Ascending aorta (tissue), 2 donors: ENCODE measurements around the gene KCMF1. TPM values are rescaled to one million over a fixed set of nuclear protein-coding genes. Genes with fewer than 3 reads are reported as not detected.
"Not testable (repeated sequence)": the region's sequence is repeated elsewhere in the genome, so short reads cannot be mapped to it uniquely, and the experiment has no call there.

Experiments
- DNase-seq, 2 donors: peaks; one replicate each; pipeline ENCODE4 v3.0.0-alpha.2; 2019; ENCODE audit warnings: low spot score in 2 of 2
- H3K27ac ChIP-seq, 2 donors: fragments of 200-600 bp; sonication (generic); one replicate each; pipeline ENCODE4 v1.5.1; 2016 to 2017; ENCODE audit warnings: mild to moderate bottlenecking in 1 of 2
- H3K27me3 ChIP-seq: fragments of 200-600 bp; sonication (generic); one replicate; pipeline ENCODE4 v1.5.1; 2017
- H3K36me3 ChIP-seq, 2 donors: fragments of 200-600 bp; sonication (generic); one replicate each; pipeline ENCODE4 v1.5.1; 2016
- H3K4me1 ChIP-seq, 2 donors: fragments of 200-600 bp; sonication (generic); one replicate each; pipeline ENCODE4 v1.5.1; 2016 to 2017; ENCODE audit warnings: mild to moderate bottlenecking in 1 of 2
- H3K4me3 ChIP-seq, 2 donors: fragments of 200-600 bp; sonication (generic); one replicate each; pipeline ENCODE4 v1.5.1; 2016 to 2017; ENCODE audit warnings: mild to moderate bottlenecking in 1 of 2
- H3K9me3 ChIP-seq, 2 donors: fragments of 200-600 bp; sonication (generic); one replicate each; pipeline ENCODE4 v1.5.1; 2016
- CTCF ChIP-seq, 3 experiments: fragments of 200-600 bp in 2 of 3; fragments of 450-650 bp in 1 of 3; sonication (generic) in 2 of 3; IDR thresholded peaks; one replicate each; pipeline ENCODE4 v1.5.1; 2016 to 2019; ENCODE audit warnings: antibody characterized with exemption in 3 of 3, mild to moderate bottlenecking in 1 of 3, moderate library complexity in 1 of 3
- intact Hi-C: fragments of 100-400 bp; cut with DNase I; formaldehyde crosslinking; loops from one replicate; pipeline ENCODE4 v1.15.1; 2023
- total RNA-seq: library from RNA; depleted of rRNA; stranded (reverse); fragments of >200 nt; gene quantifications from one replicate; pipeline ENCODE4 v1.1.0, GENCODE V29; 2016

KCMF1 gene
- total RNA-seq, 1 donor from 2014 or later = 14.4 TPM

- H3K4me3 ChIP-seq = no peak overlapping the region
- intact Hi-C loops = no loop called here
Observed at GRCh38 chr2:84940831-84941412, 30.0 kb upstream of the KCMF1 start.

GRCh38 chr2:84942166-84942565 lies 28.8 kb upstream of the KCMF1 start:
- no peaks in the 10 kb centered on the region for H3K27me3 ChIP-seq
- H3K36me3 ChIP-seq = no peaks in the 10 kb centered on the region
- no peaks in the 10 kb centered on the region for H3K9me3 ChIP-seq
- intact Hi-C loops = no loop called here
- no peak for DNase-seq
- no peak overlapping the region for H3K27ac ChIP-seq
- no peak overlapping the region for H3K4me3 ChIP-seq
- H3K4me1 ChIP-seq = no peaks in the 10 kb centered on the region
- no peak for TF ChIP-seq CTCF (IDR thresholded peaks at IDR 0.05)

More at GRCh38 chr2:84940831-84941412, 30.0 kb upstream of the KCMF1 start:
- H3K9me3 ChIP-seq = no peaks in the 10 kb centered on the region
- H3K36me3 ChIP-seq = no peaks in the 10 kb centered on the region
- H3K27ac ChIP-seq = no peak overlapping the region
- H3K27me3 ChIP-seq = no peaks in the 10 kb centered on the region
- no peaks in the 10 kb centered on the region for H3K4me1 ChIP-seq
- no peak for TF ChIP-seq CTCF (IDR thresholded peaks at IDR 0.05)
- no peak for DNase-seq

GRCh38 chr2:84942964-84943421 lies 28.0 kb upstream of the KCMF1 start:
- intact Hi-C loops = no loop called here
- no peak overlapping the region for H3K4me3 ChIP-seq
- DNase-seq = no peak
- H3K9me3 ChIP-seq = no peaks in the 10 kb centered on the region
- H3K27me3 ChIP-seq = no peaks in the 10 kb centered on the region
- no peaks in the 10 kb centered on the region for H3K4me1 ChIP-seq
- no peaks in the 10 kb centered on the region for H3K36me3 ChIP-seq
- no peak overlapping the region for H3K27ac ChIP-seq
- TF ChIP-seq CTCF (IDR thresholded peaks at IDR 0.05) = no peak

GRCh38 chr2:84944295-84944909 lies 26.6 kb upstream of the KCMF1 start:
- H3K27me3 ChIP-seq = no peaks in the 10 kb centered on the region
- H3K9me3 ChIP-seq = no peaks in the 10 kb centered on the region
- H3K4me1 ChIP-seq = no peaks in the 10 kb centered on the region
- intact Hi-C loops = no loop called here
- no peaks in the 10 kb centered on the region for H3K36me3 ChIP-seq
- no peak overlapping the region for H3K4me3 ChIP-seq
- peak in 1 of 2 donors; percentile 7 for DNase-seq
- TF ChIP-seq CTCF (IDR thresholded peaks at IDR 0.05) = no peak
- H3K27ac ChIP-seq = no peak overlapping the region

GRCh38 chr2:84945838-84946203 lies 25.1 kb upstream of the KCMF1 start:
- H3K27me3 ChIP-seq, H3K4me1 ChIP-seq, intact Hi-C loops, H3K4me3 ChIP-seq, H3K27ac ChIP-seq, H3K36me3 ChIP-seq, H3K9me3 ChIP-seq: not testable (repeated sequence)
- peak in 1 of 2 donors; percentile 9 for DNase-seq

- H3K36me3 ChIP-seq = no peaks in the 10 kb centered on the region
- no peak overlapping the region for H3K27ac ChIP-seq
- H3K4me1 ChIP-seq = no peaks in the 10 kb centered on the region
- H3K27me3 ChIP-seq = no peaks in the 10 kb centered on the region
- peak in 1 of 2 donors; percentile 30 for DNase-seq
- intact Hi-C loops = no loop called here
- no peak overlapping the region for H3K4me3 ChIP-seq
- H3K9me3 ChIP-seq = no peaks in the 10 kb centered on the region
- no peak for TF ChIP-seq CTCF (IDR thresholded peaks at IDR 0.05)
Observed at GRCh38 chr2:84946204-84947009, 24.6 kb upstream of the KCMF1 start.
